LNCAP (cell line): Measurements from ENCODE around the gene EVX2.

Experiments used
- CTCF ChIP-seq: fragments of 450-650 bp; IDR thresholded peaks from 2 replicates; pipeline ENCODE4 v1.5.1; 2017; ENCODE audit warnings: mild to moderate bottlenecking

The EVX2 gene

GRCh38 chr2:176088048-176088936 is 4.5 kb upstream of the EVX2 start:
- TF ChIP-seq CTCF, result peak; percentile 84

- no peak for TF ChIP-seq CTCF
Observed at GRCh38 chr2:176087330-176088047, 3.7 kb upstream of the EVX2 start.

GRCh38 chr2:176085861-176086771 is 2.4 kb upstream of the EVX2 start:
- TF ChIP-seq CTCF, result peak; percentile 60

GRCh38 chr2:176085120-176085788 is 1.5 kb upstream of the EVX2 start:
- no peak for TF ChIP-seq CTCF

- TF ChIP-seq CTCF, result no peak
Observed at GRCh38 chr2:176084611-176085119, 903 bp upstream of the EVX2 start.

- TF ChIP-seq CTCF, result no peak
Observed at GRCh38 chr2:176082824-176083751, 674 bp downstream of the EVX2 start.
